HepG2 (cell line): Measurements from ENCODE around the gene EEF1A2. TPM values are rescaled to one million over a fixed set of nuclear protein-coding genes. Genes with fewer than 3 reads are reported as not detected.

Source experiments
- ATAC-seq: fragments of 200-7000 bp; cut with Tn5 transposase; 3 replicates; pipeline ENCODE4 v1.9.1; 2020; ENCODE audit warnings: mild to moderate bottlenecking, moderate library complexity
- BruUV-seq: library from RNA; stranded (reverse); fragments of 400-500 nt; replicated peaks from 2 replicates; lab custom pipeline; 2021; lab: Mats Ljungman, UMichigan
- CTCF ChIA-PET: fragments of 300-600 bp; formaldehyde crosslinking; extraction: SDS; loops from one replicate; lab custom pipeline; 2021; ENCODE audit warnings: low total read pairs, inconsistent platforms, low intra/inter-chr PET ratio; lab: Yijun Ruan, JAX
- POLR2A ChIA-PET: fragments of 350-600 bp; sonication (Branson Sonifier 250); formaldehyde crosslinking; loops from one replicate; lab custom pipeline; 2020; ENCODE audit warnings: antibody characterized with exemption, inconsistent platforms; lab: Yijun Ruan, JAX
- DNase-seq: peaks from one replicate; pipeline ENCODE4 v3.0.0-alpha.2; 2015; ENCODE audit warnings: low spot score
- FAIRE-seq: peaks from 3 replicates; lab custom pipeline; 2011; peaks lifted over from hg19 to GRCh38; lab: Jason Lieb, UNC
- H2AFZ ChIP-seq: one replicate; pipeline ENCODE4 v1.6.1; 2011; ENCODE audit warnings: low read length, inconsistent platforms
- H3K27ac ChIP-seq: fragments of 300-600 bp; 3 replicates; pipeline ENCODE4 v1.8.0; 2011; ENCODE audit warnings: mixed run types, mild to moderate bottlenecking, mixed read lengths, low read length, inconsistent platforms; ENCODE audit not compliant: insufficient read depth; ENCODE audit errors: extremely low read length
- H3K27me3 ChIP-seq, 2 experiments: fragments of 200-600 bp in 1 of 2; 2 replicates in 1 of 2; 3 replicates in 1 of 2; pipeline versions ENCODE4 v1.6.0 to v1.8.0; 2011; ENCODE audit warnings: low read length in 2 of 2, mild to moderate bottlenecking in 2 of 2, moderate library complexity in 2 of 2, inconsistent platforms in 1 of 2; ENCODE audit not compliant: insufficient read depth in 2 of 2, control insufficient read depth in 1 of 2
- H3K36me3 ChIP-seq, 2 experiments: fragments of 200-600 bp in 1 of 2; replicated peaks in 1 of 2; 2 replicates in 1 of 2; 3 replicates in 1 of 2; pipeline versions ENCODE4 v1.5.1 to v1.8.0; 2011; ENCODE audit warnings: low read length in 2 of 2, inconsistent platforms in 1 of 2; ENCODE audit not compliant: insufficient read depth in 2 of 2, control insufficient read depth in 1 of 2
- H3K4me1 ChIP-seq: 2 replicates; pipeline ENCODE4 v1.5.1; 2012; ENCODE audit warnings: low read length, inconsistent platforms; ENCODE audit not compliant: insufficient read depth
- H3K4me2 ChIP-seq: 2 replicates; pipeline ENCODE4 v1.6.0; 2011; ENCODE audit warnings: low read depth, low read length, inconsistent platforms
- H3K4me3 ChIP-seq, 3 experiments: fragments of 200-600 bp in 1 of 3; sonication (generic), shearing (Covaris generic) in 1 of 3; replicated peaks in 1 of 3; 2 replicates each; pipeline ENCODE4 v1.5.1; 2011 to 2016; ENCODE audit warnings: low read length in 3 of 3, inconsistent platforms in 2 of 3, low read depth in 2 of 3, mild to moderate bottlenecking in 2 of 3, control low read depth in 1 of 3, mixed read lengths in 1 of 3; ENCODE audit not compliant: insufficient read depth in 1 of 3
- H3K79me2 ChIP-seq: one replicate; pipeline ENCODE4 v1.6.1; 2011; ENCODE audit warnings: low read length, inconsistent platforms; ENCODE audit not compliant: insufficient read depth
- H3K9ac ChIP-seq: 2 replicates; pipeline ENCODE4 v1.6.0; 2011; ENCODE audit warnings: mild to moderate bottlenecking, low read depth, low read length, inconsistent platforms; ENCODE audit not compliant: insufficient read depth
- H3K9me3 ChIP-seq: 2 replicates; pipeline ENCODE4 v1.5.1; 2012; ENCODE audit warnings: mild to moderate bottlenecking, low read length
- H4K20me1 ChIP-seq: 2 replicates; pipeline ENCODE4 v1.6.0; 2011; ENCODE audit warnings: inconsistent platforms, mild to moderate bottlenecking, low read length, moderate library complexity; ENCODE audit not compliant: insufficient read depth
- AKAP8 ChIP-seq: sonication (generic); formaldehyde crosslinking; IDR thresholded peaks from 2 replicates; pipeline ENCODE4 v1.5.1; 2020; ENCODE audit warnings: mild to moderate bottlenecking, missing genetic modification reagents
- CREB1 ChIP-seq, 2 experiments: fragments of 450-650 bp in 1 of 2; IDR thresholded peaks; 2 replicates each; pipeline ENCODE4 v1.6.1; 2016 to 2017; ENCODE audit warnings: control low read depth in 1 of 2, mild to moderate bottlenecking in 1 of 2, missing compliant biosample characterization in 1 of 2, missing genetic modification characterization in 1 of 2
- ZEB1 ChIP-seq: IDR thresholded peaks from 2 replicates; pipeline ENCODE4 v1.6.1; 2012; ENCODE audit warnings: mild to moderate bottlenecking, low read depth, inconsistent platforms; ENCODE audit not compliant: insufficient replicate concordance
- ZMYM3 ChIP-seq: sonication (generic); formaldehyde crosslinking; IDR thresholded peaks from 2 replicates; pipeline ENCODE4 v1.5.1; 2020; ENCODE audit warnings: mild to moderate bottlenecking, missing genetic modification reagents
- ZNF704 ChIP-seq: sonication (generic); formaldehyde crosslinking; IDR thresholded peaks from 2 replicates; pipeline ENCODE4 v1.8.1; 2023; ENCODE audit warnings: mild to moderate bottlenecking, inconsistent platforms, moderate library complexity, missing genetic modification reagents, borderline replicate concordance
- WGBS: methylation state at CpG from one replicate; pipeline ENCODE4 v1.1.6; 2017; ENCODE audit warnings: low lambda C conversion rate; 5-methylcytosine and 5-hydroxymethylcytosine counted together
- in situ Hi-C: cut with HindIII; loops from 2 replicates; pipeline ENCODE4 v1.10.0; 2017; ENCODE audit warnings: low pct_unique_long_range_greater_than_20kb; ENCODE audit not compliant: extremely low pct_ligation_motif_present
- intact Hi-C: fragments of 100-400 bp; cut with micrococcal nuclease; formaldehyde crosslinking; loops from one replicate; pipeline ENCODE4 v1.10.0; 2022; ENCODE audit not compliant: unreplicated experiment
- polyA plus RNA-seq, 8 experiments: library from polyadenylated mRNA; depleted of rRNA in 3 of 8; stranded (reverse) in 7 of 8; unstranded in 1 of 8; fragments of >200 nt; fragmentation: Illumina TruSeq in 4 of 8; extraction: Trizol in 4 of 8; gene quantifications; 2 replicates each; pipeline versions ENCODE4 v1.2.1 to v1.2.3, GENCODE V29; 2011 to 2016; ENCODE audit warnings: low read depth in 4 of 8, missing spikeins in 1 of 8, mixed read lengths in 1 of 8; ENCODE audit not compliant: insufficient read depth in 1 of 8
- total RNA-seq, 5 experiments: library from RNA; depleted of rRNA; stranded (reverse); fragments of >200 nt; fragmentation: Illumina TruSeq; extraction: Trizol; gene quantifications; 2 replicates each; pipeline ENCODE4 v1.2.3, GENCODE V29; 2016; ENCODE audit warnings: low read depth in 1 of 5
- TF ChIP-seq, protein P1 (sequence below): sonication (generic); formaldehyde crosslinking; IDR thresholded peaks from 2 replicates; pipeline ENCODE4 v1.9.0; 2021; ENCODE audit warnings: missing genetic modification reagents, mild to moderate bottlenecking, borderline replicate concordance

The EEF1A2 gene
- total and polyA plus RNA-seq, 2 of the 13 experiments (the other 11 are each of a cell fraction or from before 2014, with no cell fraction given): 0.44 to 0.87 TPM

- no peak for ATAC-seq
- TF ChIP-seq, protein P1, sequence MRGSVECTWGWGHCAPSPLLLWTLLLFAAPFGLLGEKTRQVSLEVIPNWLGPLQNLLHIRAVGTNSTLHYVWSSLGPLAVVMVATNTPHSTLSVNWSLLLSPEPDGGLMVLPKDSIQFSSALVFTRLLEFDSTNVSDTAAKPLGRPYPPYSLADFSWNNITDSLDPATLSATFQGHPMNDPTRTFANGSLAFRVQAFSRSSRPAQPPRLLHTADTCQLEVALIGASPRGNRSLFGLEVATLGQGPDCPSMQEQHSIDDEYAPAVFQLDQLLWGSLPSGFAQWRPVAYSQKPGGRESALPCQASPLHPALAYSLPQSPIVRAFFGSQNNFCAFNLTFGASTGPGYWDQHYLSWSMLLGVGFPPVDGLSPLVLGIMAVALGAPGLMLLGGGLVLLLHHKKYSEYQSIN (CRISPR knock-in tag): no peak
- 0 out of 2 replicates have a peak, but pooled peaks have one; percentile 15 for TF ChIP-seq ZMYM3 (CRISPR knock-in tag)
- TF ChIP-seq ZEB1: no peak
- no peak for TF ChIP-seq AKAP8 (CRISPR knock-in tag)
- peak; percentile 20; the same call in 1 of the 2 replicates for TF ChIP-seq CREB1 (IDR thresholded peaks at IDR 0.05)
- no peak for TF ChIP-seq CREB1 (CRISPR knock-in tag; IDR thresholded peaks at IDR 0.05)
- TF ChIP-seq ZNF704 (CRISPR knock-in tag): no peak
- TF ChIP-seq, all 625 proteins: peak for 2
- intact Hi-C loops: no loop called here
- Histone ChIP-seq H4K20me1 (peaks cover 9% of the 10 kb centered on the region; the same call in 1 of the 2 replicates), H3K27ac (no peak overlapping the region), H3K4me2 (no peak overlapping the region), H3K4me1 (no peaks in the 10 kb centered on the region), H3K9ac (no peak overlapping the region), H3K36me3 (no peaks in the 10 kb centered on the region), H2AFZ (no peak overlapping the region), H3K9me3 (no peaks in the 10 kb centered on the region), H3K4me3 (no peak overlapping the region), H3K27me3 (peaks cover 56 to 87% of the 10 kb centered on the region in 2 experiments), H3K79me2 (no peaks in the 10 kb centered on the region)
- in situ Hi-C loops: no loop called here
- ChIA-PET POLR2A (no interaction called here), CTCF (no interaction called here)
- BruUV-seq: no TSS peak
- FAIRE-seq (no peak), DNase-seq (no peak)
- WGBS: 32% methylated on average over 34 of the region's 36 CpGs
Observed at GRCh38 chr20:63458170-63459069, 40.5 kb downstream of the EEF1A2 start.
